ENCODE results near the gene BMPER.

- TF ChIP-seq CTCF (IDR thresholded peaks at IDR 0.05), result peak; percentile 81 to 92 (median 89)
- no peak for TF ChIP-seq POLR2A (IDR thresholded peaks at IDR 0.05)
- TF ChIP-seq EP300 (IDR thresholded peaks at IDR 0.05), result no peak
These were observed 10.1 kb upstream of the BMPER start for GRCh38 chr7:33895025-33895804.

All from tibial nerve (tissue), 4 donors.